SH-SY5Y (cell line): ENCODE measurements around the gene NEDD4L.
A peak's percentile ranks its signal among the peaks of the same experiment; 100 is the strongest.

ENCODE experiments used
- GATA2 ChIP-seq: IDR thresholded peaks from 2 replicates; pipeline ENCODE4 v1.6.1; 2011; ENCODE audit warnings: mild to moderate bottlenecking, low read depth, low read length
- GATA3 ChIP-seq: IDR thresholded peaks from 2 replicates; pipeline ENCODE4 v1.6.1; 2011; ENCODE audit warnings: low read depth, mild to moderate bottlenecking, low read length, moderate library complexity

The NEDD4L gene

GRCh38 chr18:58128381-58129374 lies 84.7 kb downstream of the NEDD4L start:
- TF ChIP-seq GATA2 (no peak), GATA3 (no peak)

- no peak for TF ChIP-seq GATA3
These were observed 88.7 kb downstream of the NEDD4L start for GRCh38 chr18:58132595-58133261.

GRCh38 chr18:58135183-58135641 lies 91.2 kb downstream of the NEDD4L start:
- TF ChIP-seq GATA3 = no peak
- TF ChIP-seq GATA2 = no peak

- TF ChIP-seq GATA2 (no peak), GATA3 (no peak)
These were observed 91.8 kb downstream of the NEDD4L start for GRCh38 chr18:58135701-58136331.

- TF ChIP-seq GATA2 (no peak), GATA3 (no peak)
These were observed 92.9 kb downstream of the NEDD4L start for GRCh38 chr18:58136879-58137278.

GRCh38 chr18:58139459-58140386 lies 95.7 kb downstream of the NEDD4L start:
- TF ChIP-seq GATA3 (no peak), GATA2 (no peak)

GRCh38 chr18:58140387-58141325 lies 96.6 kb downstream of the NEDD4L start:
- TF ChIP-seq GATA2 = no peak
- no peak for TF ChIP-seq GATA3

GRCh38 chr18:58143386-58143785 lies 99.4 kb downstream of the NEDD4L start:
- TF ChIP-seq GATA2 (peak; percentile 84), GATA3 (no peak)

- TF ChIP-seq GATA2 = no peak
- TF ChIP-seq GATA3 = no peak
These were observed 100.1 kb downstream of the NEDD4L start for GRCh38 chr18:58144106-58144505.

GRCh38 chr18:58144671-58145285 lies 100.8 kb downstream of the NEDD4L start:
- TF ChIP-seq GATA2 (no peak), GATA3 (no peak)

- TF ChIP-seq GATA3 = no peak
- no peak for TF ChIP-seq GATA2
These were observed 102.1 kb downstream of the NEDD4L start for GRCh38 chr18:58146099-58146498.

GRCh38 chr18:58148954-58149471 lies 105.0 kb downstream of the NEDD4L start:
- TF ChIP-seq GATA2 = no peak

- no peak for TF ChIP-seq GATA2
These were observed 106.7 kb downstream of the NEDD4L start for GRCh38 chr18:58150772-58151171.
